Measurements from ENCODE around the gene ASTN2.
"Not testable (repeated sequence)": the region's sequence is repeated elsewhere in the genome, so short reads cannot be mapped to it uniquely, and the experiment has no call there.

Gene ASTN2

DNA sequence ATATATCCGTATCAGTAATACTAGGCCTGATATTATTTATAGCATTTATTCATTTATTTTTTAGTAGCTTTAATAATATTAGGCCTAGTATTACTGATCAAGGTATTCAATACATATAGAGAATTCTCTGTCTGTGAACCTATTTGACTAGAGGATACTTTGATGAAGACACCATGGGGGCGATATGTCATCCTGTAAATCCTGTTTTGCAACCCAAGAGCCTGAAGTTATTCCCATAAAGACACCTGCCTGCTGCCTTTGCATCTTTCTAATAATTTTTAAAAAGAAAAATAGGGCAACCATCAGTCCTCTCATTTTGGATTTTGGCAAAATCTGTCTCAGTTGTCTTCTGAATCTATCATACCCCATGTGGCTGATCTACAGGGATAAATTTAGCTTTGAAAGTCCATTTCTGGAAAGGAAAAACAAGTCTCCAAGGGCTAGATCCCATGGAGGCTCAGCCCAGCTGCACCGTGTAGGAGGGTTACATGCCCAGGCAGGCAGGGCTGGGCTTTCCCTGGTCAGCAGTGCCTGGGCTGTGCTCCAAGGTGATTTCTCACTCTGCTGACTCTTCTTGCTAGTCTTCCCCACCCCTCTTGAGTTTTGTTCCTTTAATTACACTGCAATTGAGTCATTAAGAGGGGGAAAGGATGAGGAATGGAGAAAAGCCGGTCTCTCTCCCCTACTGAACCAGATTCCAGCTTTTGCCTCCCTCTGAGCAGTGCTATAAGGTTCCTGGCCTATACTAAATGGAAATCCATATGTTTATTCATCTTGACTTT is 558.8 kb downstream of the ASTN2 start:
- Histone ChIP-seq H3K9me3 (ENCODE audit: severe bottlenecking) (no peaks in the 10 kb centered on the region), H3K36me3 (peaks cover 41% of the 10 kb centered on the region), H3K27me3 (ENCODE audit: insufficient read depth, low read depth, severe bottlenecking) (no peaks in the 10 kb centered on the region), H3K27ac (no peak overlapping the region), H3K4me3 (ENCODE audit: low read depth, low read length) (no peak overlapping the region)
- no peak for DNase-seq
- TF ChIP-seq, protein P1, sequence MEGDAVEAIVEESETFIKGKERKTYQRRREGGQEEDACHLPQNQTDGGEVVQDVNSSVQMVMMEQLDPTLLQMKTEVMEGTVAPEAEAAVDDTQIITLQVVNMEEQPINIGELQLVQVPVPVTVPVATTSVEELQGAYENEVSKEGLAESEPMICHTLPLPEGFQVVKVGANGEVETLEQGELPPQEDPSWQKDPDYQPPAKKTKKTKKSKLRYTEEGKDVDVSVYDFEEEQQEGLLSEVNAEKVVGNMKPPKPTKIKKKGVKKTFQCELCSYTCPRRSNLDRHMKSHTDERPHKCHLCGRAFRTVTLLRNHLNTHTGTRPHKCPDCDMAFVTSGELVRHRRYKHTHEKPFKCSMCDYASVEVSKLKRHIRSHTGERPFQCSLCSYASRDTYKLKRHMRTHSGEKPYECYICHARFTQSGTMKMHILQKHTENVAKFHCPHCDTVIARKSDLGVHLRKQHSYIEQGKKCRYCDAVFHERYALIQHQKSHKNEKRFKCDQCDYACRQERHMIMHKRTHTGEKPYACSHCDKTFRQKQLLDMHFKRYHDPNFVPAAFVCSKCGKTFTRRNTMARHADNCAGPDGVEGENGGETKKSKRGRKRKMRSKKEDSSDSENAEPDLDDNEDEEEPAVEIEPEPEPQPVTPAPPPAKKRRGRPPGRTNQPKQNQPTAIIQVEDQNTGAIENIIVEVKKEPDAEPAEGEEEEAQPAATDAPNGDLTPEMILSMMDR (IDR thresholded peaks at IDR 0.05; ENCODE audit: low read depth, low read length), result no peak

DNA sequence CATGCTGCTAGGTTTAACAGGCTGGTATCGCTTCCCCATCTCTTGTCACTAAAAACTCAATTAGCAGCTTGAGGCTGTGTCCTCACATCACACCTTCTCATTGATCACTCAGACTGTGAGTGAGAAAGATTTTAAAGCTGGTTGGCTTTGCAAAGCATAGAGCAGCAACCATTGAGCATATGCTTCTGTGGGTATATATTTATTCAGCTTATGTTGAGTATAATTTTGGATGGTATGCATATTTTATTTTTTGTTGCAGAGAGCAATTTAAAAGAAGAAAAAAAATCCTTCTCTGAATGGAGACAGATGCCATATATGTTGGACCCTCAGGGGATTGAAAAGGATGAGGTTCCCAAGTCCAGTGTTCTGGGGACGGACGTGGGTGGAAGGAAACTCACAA is 565.1 kb downstream of the ASTN2 start:
- no peak overlapping the region for H3K27ac ChIP-seq
- TF ChIP-seq, protein P1 (IDR thresholded peaks at IDR 0.05; ENCODE audit: low read depth, low read length), result no peak
- H3K9me3 ChIP-seq (ENCODE audit: severe bottlenecking), result no peaks in the 10 kb centered on the region
- no peak for DNase-seq
- H3K4me3 ChIP-seq (ENCODE audit: low read depth, low read length), result no peak overlapping the region
- peaks cover 26% of the 10 kb centered on the region for H3K36me3 ChIP-seq
- no peaks in the 10 kb centered on the region for H3K27me3 ChIP-seq (ENCODE audit: insufficient read depth, low read depth, severe bottlenecking)

DNA sequence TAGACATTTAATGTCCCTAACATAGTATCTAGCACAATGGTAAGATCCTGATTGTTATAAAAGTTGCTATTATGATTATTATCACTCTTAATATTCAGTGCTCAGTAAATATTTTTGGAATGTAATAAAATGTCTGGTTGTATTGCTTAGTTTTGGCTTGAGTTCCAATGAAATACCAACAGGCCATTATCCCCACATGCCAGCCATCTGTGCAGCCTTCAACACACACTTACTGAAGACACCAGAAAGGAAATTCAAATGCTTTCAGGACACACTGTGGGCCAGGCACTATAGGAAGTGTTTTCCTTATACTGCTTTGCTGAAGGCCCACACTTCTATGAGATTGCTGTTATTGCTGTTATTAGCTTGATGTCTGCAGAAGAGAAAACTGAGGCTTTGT is 570.2 kb downstream of the ASTN2 start:
- no peak for DNase-seq
- H3K36me3 ChIP-seq, result peaks cover 25% of the 10 kb centered on the region
- no peak overlapping the region for H3K27ac ChIP-seq
- H3K9me3 ChIP-seq (ENCODE audit: severe bottlenecking), result no peaks in the 10 kb centered on the region
- H3K27me3 ChIP-seq (ENCODE audit: insufficient read depth, low read depth, severe bottlenecking), result no peaks in the 10 kb centered on the region
- H3K4me3 ChIP-seq (ENCODE audit: low read depth, low read length), result no peak overlapping the region
- TF ChIP-seq, protein P1 (IDR thresholded peaks at IDR 0.05; ENCODE audit: low read depth, low read length), result no peak

DNA sequence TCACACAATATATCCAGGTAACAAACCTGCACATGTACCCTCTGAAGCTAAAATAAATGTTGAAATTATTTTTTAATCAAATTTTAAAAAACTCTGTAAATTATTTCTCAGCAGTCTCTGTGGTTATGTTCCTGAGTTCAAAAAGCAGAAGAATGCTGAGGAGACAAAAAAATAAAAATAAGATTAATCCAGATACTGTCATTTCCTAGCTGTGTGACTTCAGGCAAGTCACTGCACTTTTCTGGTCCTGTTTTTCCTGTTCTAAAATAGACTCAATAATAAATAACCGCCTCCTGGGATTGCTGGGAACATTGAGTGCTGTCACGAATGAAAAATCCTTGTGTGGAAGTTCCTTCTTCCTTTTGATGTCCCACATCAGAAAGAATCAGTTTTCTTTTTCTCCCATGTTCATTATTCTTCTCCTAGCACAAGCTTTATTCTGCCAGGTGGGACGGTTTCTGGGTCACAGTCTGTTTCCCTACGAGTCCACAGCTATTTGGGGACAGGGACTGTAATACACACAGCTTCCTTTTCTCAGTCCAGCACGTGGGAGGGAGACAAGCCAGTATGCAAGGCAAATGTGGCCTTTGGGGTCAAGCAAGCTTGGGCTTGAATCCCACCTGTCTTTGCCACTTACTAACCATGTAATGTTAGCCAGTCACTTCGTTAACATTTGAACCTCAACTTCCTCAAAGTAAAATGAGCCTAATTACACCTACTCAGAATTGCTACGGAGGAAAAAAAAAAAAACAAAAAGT is 570.8 kb downstream of the ASTN2 start:
- H3K4me3 ChIP-seq (ENCODE audit: low read depth, low read length), result no peak overlapping the region
- DNase-seq, result no peak
- H3K36me3 ChIP-seq, result peaks cover 23% of the 10 kb centered on the region
- no peaks in the 10 kb centered on the region for H3K9me3 ChIP-seq (ENCODE audit: severe bottlenecking)
- no peak overlapping the region for H3K27ac ChIP-seq
- TF ChIP-seq, protein P1 (IDR thresholded peaks at IDR 0.05; ENCODE audit: low read depth, low read length), result no peak
- no peaks in the 10 kb centered on the region for H3K27me3 ChIP-seq (ENCODE audit: insufficient read depth, low read depth, severe bottlenecking)

DNA sequence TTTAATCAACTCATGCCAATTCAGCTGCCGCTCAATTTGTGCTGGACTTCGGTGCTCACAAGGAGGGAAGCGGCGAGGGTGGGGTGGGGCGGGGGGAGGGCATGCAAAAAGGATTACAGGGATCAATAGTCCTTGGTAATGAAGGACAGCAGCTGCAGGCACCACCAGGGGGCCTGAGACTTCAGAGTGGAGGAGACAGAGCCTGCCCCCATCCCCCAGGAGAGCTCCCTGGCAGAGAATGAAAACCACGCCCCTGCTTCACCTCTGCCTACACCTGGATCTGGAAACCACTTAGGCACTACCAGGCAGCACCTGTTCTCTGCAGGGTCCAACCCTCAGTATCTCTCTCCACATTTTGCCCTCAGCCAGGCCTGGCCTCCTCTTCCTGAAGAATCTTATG is 572.2 kb downstream of the ASTN2 start:
- Histone ChIP-seq H3K4me3 (ENCODE audit: low read depth, low read length) (no peak overlapping the region), H3K27me3 (ENCODE audit: insufficient read depth, low read depth, severe bottlenecking) (no peaks in the 10 kb centered on the region), H3K36me3 (peaks cover 14% of the 10 kb centered on the region), H3K9me3 (ENCODE audit: severe bottlenecking) (no peaks in the 10 kb centered on the region), H3K27ac (no peak overlapping the region; the same call in 1 of the 2 replicates)
- DNase-seq, result peak; percentile 91
- TF ChIP-seq, protein P1 (IDR thresholded peaks at IDR 0.05; ENCODE audit: low read depth, low read length), result peak; percentile 80

DNA sequence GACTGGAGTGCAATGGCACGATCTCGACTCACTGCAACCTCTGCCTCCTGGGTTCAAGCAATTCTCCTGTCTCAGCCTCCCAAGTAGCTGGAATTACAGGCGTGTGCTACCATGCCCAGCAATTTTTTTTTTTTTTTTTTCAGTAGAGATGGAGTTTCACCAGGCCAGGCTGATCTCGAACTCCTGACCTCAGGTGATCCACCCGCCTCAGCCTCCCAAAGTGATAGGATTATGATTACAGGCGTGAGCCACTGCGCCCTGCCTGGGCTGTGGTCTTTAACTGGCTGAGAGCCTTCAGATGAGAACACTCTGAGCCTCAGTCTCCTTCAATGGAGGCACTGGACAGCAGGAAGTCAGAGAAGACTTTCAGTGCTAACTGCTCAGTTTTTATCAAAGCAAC is 576.4 kb downstream of the ASTN2 start:
- peak overlapping the region; percentile 81 for H3K27ac ChIP-seq
- H3K4me3 ChIP-seq (ENCODE audit: low read depth, low read length); H3K36me3 ChIP-seq; H3K27me3 ChIP-seq (ENCODE audit: insufficient read depth, low read depth, severe bottlenecking); H3K9me3 ChIP-seq (ENCODE audit: severe bottlenecking): not testable (repeated sequence)
- peak; percentile 71 for DNase-seq
